HFFc6 (cell line): ENCODE data around the gene CCDC112. TPM values are rescaled to one million over a fixed set of nuclear protein-coding genes. Genes with fewer than 3 reads are reported as not detected.

ENCODE experiments used
- DNase-seq: peaks from one replicate; pipeline ENCODE4 v3.0.0-alpha.2; 2018
- H3K27ac Mint-ChIP-seq: 2 replicates; pipeline ENCODE4 v1.8.0; 2020; ENCODE audit warnings: mild to moderate bottlenecking, mixed read lengths
- H3K27me3 Mint-ChIP-seq: 2 replicates; pipeline ENCODE4 v1.8.0; 2021; ENCODE audit warnings: mild to moderate bottlenecking, moderate library complexity, mixed read lengths; ENCODE audit not compliant: insufficient read depth
- H3K36me3 Mint-ChIP-seq: 2 replicates; pipeline ENCODE4 v1.8.0; 2021; ENCODE audit warnings: low read depth, mixed read lengths
- H3K4me1 Mint-ChIP-seq: 2 replicates; pipeline ENCODE4 v1.8.0; 2020; ENCODE audit warnings: low read depth, mixed read lengths
- H3K4me3 Mint-ChIP-seq: 2 replicates; pipeline ENCODE4 v1.8.0; 2020; ENCODE audit warnings: mild to moderate bottlenecking, moderate library complexity, mixed read lengths
- H3K9me3 Mint-ChIP-seq: 2 replicates; pipeline ENCODE4 v1.8.0; 2020; ENCODE audit warnings: mild to moderate bottlenecking, mixed read lengths
- total RNA-seq, 6 experiments: library from RNA; stranded (reverse); fragmentation: NEBNext Ultra II Directional; extraction: Animal tissue kit (Norgen Biotek cat#: 25700); gene quantifications; 2 replicates in 1 of 6; 3 replicates in 5 of 6; pipeline ENCODE4 v1.2.3, GENCODE V29; 2021
- TF ChIP-seq, protein P1 (sequence below): fragments of 200-600 bp; sonication (generic); IDR thresholded peaks from 2 replicates; pipeline ENCODE4 v1.5.0; 2021; ENCODE audit warnings: antibody characterized with exemption, mild to moderate bottlenecking

The CCDC112 gene
- total RNA-seq, 6 experiments from 2014 or later: 3.7 to 6.9 (median 5.7) TPM

DNA sequence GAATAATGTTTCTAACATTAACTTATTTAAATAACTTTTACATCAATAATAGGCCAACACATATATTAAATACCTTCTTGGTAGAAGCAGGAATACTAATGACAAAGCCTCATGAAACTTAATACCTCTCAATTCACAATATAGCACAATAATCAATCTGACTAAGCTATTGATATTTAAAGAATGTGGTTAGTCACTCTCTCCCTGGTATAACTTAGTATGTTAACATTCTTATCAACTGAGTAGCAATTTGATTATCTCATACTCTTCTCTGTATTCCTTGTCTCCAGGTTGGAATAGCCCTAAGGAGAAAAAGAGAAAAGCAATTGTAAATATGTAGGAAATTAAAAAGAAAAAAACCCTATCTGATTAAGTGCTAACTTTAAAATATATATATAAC lies 28.8 kb downstream of the CCDC112 start:
- Mint-ChIP-seq H3K9me3 (no peaks in the 10 kb centered on the region), H3K4me3 (no peak overlapping the region), H3K4me1 (peaks cover 25% of the 10 kb centered on the region), H3K27me3 (no peaks in the 10 kb centered on the region), H3K36me3 (peaks cover 17% of the 10 kb centered on the region; the same call in 1 of the 2 replicates), H3K27ac (no peak overlapping the region)
- TF ChIP-seq, protein P1, sequence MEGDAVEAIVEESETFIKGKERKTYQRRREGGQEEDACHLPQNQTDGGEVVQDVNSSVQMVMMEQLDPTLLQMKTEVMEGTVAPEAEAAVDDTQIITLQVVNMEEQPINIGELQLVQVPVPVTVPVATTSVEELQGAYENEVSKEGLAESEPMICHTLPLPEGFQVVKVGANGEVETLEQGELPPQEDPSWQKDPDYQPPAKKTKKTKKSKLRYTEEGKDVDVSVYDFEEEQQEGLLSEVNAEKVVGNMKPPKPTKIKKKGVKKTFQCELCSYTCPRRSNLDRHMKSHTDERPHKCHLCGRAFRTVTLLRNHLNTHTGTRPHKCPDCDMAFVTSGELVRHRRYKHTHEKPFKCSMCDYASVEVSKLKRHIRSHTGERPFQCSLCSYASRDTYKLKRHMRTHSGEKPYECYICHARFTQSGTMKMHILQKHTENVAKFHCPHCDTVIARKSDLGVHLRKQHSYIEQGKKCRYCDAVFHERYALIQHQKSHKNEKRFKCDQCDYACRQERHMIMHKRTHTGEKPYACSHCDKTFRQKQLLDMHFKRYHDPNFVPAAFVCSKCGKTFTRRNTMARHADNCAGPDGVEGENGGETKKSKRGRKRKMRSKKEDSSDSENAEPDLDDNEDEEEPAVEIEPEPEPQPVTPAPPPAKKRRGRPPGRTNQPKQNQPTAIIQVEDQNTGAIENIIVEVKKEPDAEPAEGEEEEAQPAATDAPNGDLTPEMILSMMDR: no peak
- DNase-seq: peak; percentile 41

DNA sequence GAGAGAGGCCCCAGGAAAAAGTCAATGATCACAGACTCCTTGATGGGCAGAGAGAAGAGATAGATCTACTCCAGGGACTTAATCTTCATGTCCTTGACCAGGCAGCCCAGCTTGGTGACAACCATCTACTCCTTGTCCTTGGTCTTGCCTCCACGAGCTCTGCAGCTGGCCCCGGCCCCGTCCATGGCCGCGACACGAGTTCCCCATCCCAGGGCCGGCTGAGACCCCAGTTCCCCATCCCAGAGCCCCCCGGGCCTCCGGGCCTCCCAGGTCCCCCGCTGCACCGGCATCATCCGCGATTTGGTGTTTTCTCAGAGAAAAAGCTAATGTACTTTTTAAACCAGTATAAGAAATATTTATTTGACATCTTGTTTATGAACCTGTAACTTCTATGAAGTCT lies 31.2 kb downstream of the CCDC112 start:
- H3K36me3 Mint-ChIP-seq: peaks cover 11% of the 10 kb centered on the region; the same call in 1 of the 2 replicates

DNA sequence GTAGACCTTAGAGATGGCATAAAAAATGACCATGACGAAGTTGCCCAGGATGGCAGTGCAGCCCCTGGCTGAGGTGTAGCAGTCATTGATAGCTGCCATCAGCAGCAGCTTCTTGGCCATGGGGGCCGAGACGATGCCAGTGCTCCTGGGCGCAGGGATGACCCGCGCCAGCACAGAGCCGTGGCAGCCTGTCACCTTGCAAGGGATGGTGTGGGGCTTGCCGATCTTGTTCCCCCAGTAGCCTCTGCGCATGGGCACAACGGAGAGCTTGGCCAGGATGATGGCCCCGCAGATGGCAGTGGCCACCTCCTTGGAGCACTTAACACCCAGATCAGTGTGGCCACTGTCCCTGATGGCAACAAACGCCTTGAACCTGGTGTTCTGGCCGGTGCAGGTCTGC lies 31.7 kb downstream of the CCDC112 start:
- Mint-ChIP-seq H3K36me3 (peaks cover 11% of the 10 kb centered on the region; the same call in 1 of the 2 replicates), H3K27me3 (no peaks in the 10 kb centered on the region), H3K27ac (no peak overlapping the region), H3K4me1 (peaks cover 41% of the 10 kb centered on the region), H3K4me3 (no peak overlapping the region), H3K9me3 (no peaks in the 10 kb centered on the region)
- TF ChIP-seq, protein P1: no peak
- no peak for DNase-seq

More for the DNA sequence above, 31.2 kb downstream of the CCDC112 start:
- DNase-seq: no peak
- Mint-ChIP-seq H3K4me1 (peaks cover 37% of the 10 kb centered on the region), H3K27ac (no peak overlapping the region), H3K9me3 (no peaks in the 10 kb centered on the region), H3K4me3 (no peak overlapping the region), H3K27me3 (no peaks in the 10 kb centered on the region)
- TF ChIP-seq, protein P1: no peak

DNA sequence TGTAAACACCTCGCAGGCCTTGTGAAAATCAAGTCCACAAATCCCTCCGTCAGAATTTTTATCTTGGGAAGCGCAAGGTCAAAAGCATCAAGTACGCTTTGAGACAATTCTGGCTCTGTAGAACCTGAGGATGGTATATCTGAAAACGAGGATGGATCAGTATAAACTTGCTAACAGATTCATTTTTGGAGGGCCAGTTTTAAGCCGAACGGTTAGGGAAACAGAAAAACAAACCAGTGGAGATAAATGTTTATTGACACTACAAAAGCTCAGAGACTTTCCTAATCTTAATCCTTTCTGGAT lies 33.4 kb downstream of the CCDC112 start:
- H3K9me3 Mint-ChIP-seq: no peaks in the 10 kb centered on the region

DNA sequence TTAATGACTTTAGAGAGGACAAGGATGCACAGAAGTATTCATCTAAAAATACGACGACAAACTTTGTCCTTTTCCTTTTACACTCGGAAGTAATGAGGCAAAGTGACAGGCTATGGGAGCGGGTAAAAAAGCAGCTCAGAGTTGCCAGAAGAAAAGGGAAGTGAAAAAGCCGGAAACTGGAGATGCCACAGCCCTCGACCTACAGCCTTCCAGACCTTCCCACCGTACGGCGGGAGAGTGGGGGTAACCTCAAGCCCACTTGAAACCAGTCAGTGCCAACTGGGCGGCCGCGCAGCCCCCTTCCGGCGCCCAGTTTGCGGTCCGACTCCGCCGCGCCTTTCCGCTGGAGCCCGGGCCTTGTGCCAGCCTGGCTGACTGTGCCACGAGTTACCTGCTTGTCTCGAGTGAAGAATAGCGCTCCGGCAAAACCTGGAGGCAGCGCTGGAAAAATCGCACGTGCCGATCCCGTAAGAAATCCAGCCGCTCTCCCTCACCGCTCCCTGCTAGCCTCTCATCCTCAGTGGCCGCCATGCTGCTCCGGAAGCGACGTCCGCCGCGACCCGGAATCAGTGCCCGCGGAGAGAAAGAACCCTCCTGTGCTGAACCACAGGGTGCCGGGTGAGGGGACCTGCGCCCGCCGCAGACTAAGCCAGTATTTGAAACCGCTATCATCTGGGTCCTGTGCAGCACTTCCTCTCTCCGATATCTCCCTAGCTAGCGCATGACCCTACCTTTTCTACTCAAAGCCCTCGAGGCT lies 34.0 kb downstream of the CCDC112 start, which contains the start of gene PGGT1B:
TSS of gene PGGT1B (minus strand) at position 557 of the 757 bp plus-strand sequence. CDS start at position 531, 26 bp downstream.
- H3K9me3 Mint-ChIP-seq: no peaks in the 10 kb centered on the region
- no peaks in the 10 kb centered on the region for H3K27me3 Mint-ChIP-seq
- peaks cover 11% of the 10 kb centered on the region; the same call in 1 of the 2 replicates for H3K36me3 Mint-ChIP-seq
- H3K27ac Mint-ChIP-seq: peak within 1 kb of the TSS; percentile 89
- H3K4me1 Mint-ChIP-seq: peaks cover 57% of the 10 kb centered on the region
- DNase-seq: peak; percentile 55
- TF ChIP-seq, protein P1: peak; percentile 24; the same call in 1 of the 2 replicates
- H3K4me3 Mint-ChIP-seq: peak within 1 kb of the TSS; percentile 92

More for the DNA sequence above, 33.4 kb downstream of the CCDC112 start:
- H3K36me3 Mint-ChIP-seq: peaks cover 11% of the 10 kb centered on the region; the same call in 1 of the 2 replicates
- DNase-seq: no peak
- peak overlapping the region; percentile 92 for H3K4me3 Mint-ChIP-seq
- H3K4me1 Mint-ChIP-seq: peaks cover 57% of the 10 kb centered on the region
- H3K27ac Mint-ChIP-seq: peak overlapping the region; percentile 89
- TF ChIP-seq, protein P1: no peak
- no peaks in the 10 kb centered on the region for H3K27me3 Mint-ChIP-seq
